Epithelial cell of prostate (primary cell): ENCODE measurements around the gene BTBD9.

Experiments
- DNase-seq: peaks from one replicate; pipeline ENCODE4 v3.0.0-alpha.2; 2011; ENCODE audit warnings: low read depth, low spot score
- H3K27ac ChIP-seq: fragments of 450-650 bp; 2 replicates; pipeline ENCODE4 v1.5.1; 2017; ENCODE audit warnings: mild to moderate bottlenecking

BTBD9 gene

DNA sequence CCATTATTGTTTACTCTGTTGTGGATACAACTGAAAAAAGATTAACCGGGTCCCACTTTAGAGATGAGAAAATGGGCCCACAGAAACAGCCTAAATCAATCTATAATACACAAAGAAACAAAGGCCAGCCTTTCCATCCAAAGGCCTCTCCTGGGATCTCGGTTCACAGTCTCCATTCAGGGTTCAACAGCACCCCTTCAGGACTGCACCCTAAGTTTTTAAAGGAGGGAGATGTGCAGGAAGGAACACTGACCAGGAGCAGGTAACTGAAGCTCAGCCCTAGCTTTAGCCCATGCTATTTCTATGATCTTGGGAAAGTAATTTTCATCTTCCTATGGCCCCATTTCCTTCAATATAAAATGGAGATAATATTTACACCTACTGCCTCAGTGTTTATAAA, 147.7 kb downstream of the BTBD9 start:
- no peak for DNase-seq
- no peak overlapping the region for H3K27ac ChIP-seq

DNA sequence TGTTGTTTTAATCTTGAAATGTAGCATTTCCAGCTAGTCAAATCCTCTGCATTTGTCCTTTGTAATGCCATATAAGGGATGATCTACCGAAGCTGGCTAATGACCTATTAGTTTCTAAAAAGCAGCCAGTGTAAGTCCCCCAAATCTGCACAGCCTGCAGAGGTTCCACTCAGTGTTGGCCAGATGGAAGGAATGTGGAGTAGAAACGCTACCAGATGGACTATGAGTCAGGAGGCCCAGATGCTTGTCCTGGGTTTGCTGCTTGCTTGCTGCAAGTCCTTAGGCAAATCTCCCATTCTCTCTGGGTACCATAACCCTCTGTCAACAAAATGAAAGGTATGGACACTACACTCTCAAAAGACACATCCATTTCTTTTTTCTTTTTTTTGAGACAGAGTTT, 149.8 kb downstream of the BTBD9 start:
- H3K27ac ChIP-seq, result no peak overlapping the region
- DNase-seq, result no peak

DNA sequence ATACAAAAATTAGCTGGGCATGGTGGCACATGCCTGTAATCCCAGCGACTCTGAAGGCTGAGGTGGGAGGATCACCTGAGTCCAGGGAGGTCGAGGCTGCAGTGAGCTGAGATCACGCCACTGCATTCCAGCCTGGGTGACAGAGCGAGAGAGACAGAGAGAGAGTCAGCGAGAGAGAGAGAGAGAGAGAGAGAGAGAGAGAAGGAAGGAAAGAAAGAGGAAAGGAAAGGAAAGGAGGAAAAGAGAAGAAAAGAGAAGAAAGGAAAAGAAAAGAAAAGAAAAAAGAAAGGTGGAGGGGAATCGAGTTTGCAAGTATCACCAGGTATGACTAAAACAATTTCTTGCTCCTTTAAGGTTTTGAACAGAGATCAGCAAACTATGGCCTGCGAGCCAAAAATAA, 152.3 kb downstream of the BTBD9 start:
- DNase-seq, result no peak
- H3K27ac ChIP-seq, result no peak overlapping the region

DNA sequence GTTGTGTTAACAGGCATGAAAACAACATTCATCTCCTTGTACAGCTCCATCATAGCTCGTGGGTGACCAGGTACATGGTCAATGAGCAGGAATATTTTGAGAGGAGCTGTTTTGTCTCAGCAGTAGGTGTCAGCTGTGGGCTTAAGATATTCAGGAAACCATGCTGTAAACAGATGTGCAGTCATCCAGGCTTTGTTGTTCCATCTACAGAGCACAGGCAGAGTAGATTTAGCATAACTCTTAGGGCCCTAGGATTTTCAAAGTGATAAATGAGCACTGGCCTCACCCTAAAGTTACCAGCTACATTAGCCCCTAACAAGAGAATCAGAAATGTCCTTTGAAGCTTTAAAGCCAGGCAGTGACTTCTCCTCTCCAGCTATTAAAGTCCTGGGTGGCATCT, 154.2 kb downstream of the BTBD9 start:
- DNase-seq, result no peak
- H3K27ac ChIP-seq, result no peak overlapping the region

DNA sequence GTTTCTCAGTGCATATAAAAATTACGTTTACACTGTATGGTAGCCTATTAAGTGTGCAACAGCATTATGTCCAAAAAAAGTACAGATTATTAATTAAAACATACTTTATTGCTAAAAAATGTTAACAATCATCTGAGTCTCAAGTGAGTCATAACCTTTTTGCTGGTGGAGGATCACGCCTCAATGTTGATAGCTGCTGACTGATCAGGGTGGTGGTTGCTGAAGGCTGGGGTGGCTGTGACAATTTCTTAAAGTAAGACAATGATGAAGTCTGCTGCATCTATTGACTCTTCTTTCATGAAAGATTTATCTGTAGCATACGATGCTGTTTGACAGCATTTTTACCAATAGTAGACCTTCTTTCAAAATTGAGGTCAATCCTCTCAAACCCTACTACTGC, 155.1 kb downstream of the BTBD9 start:
- H3K27ac ChIP-seq, result no peak overlapping the region
- no peak for DNase-seq

DNA sequence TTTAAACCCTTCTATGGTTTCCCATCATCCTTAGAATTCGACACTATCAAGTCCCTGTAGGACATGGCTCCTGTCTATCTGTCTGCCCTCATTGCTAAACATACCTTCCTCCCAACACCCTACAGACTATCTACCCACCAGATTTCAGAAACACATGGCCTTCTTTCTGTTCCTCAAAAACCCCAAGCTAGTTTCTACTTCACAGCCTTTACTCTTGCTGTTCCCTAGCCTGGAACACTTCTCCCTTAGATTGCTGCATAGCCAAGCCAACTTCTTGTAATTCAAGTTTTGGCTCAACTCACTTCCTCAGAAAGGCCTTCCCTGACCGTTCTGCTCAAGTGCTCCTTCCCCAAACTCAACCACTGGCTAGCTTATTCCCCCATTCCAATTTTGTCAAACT, 156.2 kb downstream of the BTBD9 start:
- no peak for DNase-seq
- no peak overlapping the region for H3K27ac ChIP-seq

DNA sequence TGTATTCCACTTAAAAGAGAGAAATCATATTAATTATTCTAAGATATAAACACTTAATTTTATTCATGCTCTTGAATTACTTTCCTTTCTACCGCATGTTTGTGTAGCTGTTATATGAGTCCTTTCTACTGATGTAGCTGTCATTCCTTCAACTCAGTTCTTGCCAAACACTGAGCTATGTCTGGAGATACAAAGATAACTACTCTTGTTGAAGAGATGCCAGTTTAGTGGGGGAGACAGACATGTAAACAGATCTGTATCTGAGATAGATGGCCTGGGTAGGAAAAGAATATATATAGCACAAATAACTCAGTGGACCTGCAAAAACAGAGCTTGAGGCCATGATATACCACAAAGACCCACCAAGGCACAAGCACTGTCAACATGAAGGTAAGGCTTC, 157.3 kb downstream of the BTBD9 start:
- no peak overlapping the region for H3K27ac ChIP-seq
- no peak for DNase-seq

DNA sequence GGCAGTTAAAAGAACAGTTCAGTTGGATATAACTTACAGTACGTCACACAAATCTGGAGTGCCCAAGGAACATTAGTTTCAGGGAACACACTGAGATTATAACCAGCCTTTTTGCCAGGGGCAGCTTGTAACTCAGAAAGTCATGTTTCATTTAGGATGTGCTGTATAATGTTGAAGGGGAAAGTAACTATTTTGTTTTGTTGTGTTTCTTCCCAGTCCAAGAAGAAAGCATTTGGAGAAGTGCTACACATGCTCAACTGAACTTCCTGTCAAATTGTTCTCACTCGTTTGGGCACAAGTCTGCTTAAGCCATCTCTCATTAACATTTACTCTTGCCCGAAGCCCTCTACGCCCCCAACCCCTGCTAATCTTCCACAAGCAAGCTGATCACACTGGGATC, 157.9 kb downstream of the BTBD9 start:
- no peak overlapping the region for H3K27ac ChIP-seq
- DNase-seq, result no peak

DNA sequence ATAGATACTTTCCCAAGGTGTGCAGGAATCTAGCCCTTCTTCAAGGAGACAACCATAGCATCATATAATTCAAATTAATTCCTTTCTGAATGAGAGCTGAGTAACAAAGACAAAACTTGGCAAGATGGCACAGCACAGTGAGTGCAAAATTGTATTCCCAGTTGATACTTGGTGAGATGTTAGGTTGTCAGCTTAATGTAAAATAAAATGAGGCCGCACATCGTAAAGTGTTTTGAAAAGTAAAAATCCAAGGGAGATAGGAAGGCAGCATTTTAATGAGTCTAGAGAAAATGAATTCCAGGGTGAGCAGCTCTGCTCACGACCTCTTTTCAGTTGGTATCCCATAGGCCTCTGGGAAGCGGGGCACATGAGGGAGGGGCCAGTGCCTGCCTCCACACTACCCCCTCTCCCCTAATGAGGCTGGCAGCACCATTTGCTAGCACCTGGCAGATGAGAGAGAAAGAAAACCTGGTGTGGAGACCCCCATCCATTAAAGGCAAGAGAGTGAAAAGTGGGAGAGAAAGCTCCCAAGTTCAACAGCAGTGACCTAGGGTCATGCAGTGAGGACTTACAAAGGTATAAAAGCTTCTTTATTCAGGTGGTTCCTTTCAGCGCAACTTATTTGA, 158.4 kb downstream of the BTBD9 start:
- no peak for DNase-seq

DNA sequence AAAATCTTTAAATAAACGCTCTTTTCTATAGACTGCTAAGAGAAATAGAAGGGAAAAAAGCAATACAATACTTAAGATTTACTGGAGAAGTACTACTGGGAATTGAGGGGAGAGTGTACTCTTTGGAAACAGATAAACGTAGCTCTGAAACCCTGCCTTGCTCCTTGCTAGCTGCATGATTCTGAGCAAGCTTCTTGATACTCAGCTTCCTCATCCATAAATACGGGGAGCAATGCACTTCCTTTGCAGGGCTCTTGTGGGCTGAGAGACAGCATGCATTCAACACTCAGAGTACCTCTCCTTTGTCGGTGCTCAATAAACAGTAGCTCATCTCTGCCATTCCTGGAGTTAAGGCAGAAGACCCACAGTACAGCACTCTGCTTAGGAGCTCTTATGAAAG, 159.7 kb downstream of the BTBD9 start:
- DNase-seq, result no peak
- no peak overlapping the region for H3K27ac ChIP-seq

More for the DNA sequence above, 158.4 kb downstream of the BTBD9 start:
- no peak overlapping the region for H3K27ac ChIP-seq

DNA sequence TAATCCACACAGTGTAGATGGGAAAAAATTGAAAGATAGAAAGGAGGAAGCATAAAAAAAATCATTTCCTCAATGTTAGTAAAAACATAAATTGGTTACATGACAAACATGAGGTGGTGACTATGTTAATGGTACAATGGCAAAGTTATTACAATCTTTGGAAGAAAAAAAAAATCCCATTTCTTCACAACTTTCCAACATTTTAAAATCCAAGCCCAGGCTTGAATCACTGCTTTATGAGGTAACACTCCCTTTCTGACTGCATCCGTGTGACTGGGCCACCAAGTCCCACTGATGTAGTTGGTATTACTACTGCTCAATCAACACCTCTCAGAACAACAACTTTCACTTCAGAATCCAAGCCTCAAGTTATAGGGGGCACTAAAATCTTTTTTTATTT, 160.4 kb downstream of the BTBD9 start:
- no peak for DNase-seq
- H3K27ac ChIP-seq, result no peak overlapping the region

DNA sequence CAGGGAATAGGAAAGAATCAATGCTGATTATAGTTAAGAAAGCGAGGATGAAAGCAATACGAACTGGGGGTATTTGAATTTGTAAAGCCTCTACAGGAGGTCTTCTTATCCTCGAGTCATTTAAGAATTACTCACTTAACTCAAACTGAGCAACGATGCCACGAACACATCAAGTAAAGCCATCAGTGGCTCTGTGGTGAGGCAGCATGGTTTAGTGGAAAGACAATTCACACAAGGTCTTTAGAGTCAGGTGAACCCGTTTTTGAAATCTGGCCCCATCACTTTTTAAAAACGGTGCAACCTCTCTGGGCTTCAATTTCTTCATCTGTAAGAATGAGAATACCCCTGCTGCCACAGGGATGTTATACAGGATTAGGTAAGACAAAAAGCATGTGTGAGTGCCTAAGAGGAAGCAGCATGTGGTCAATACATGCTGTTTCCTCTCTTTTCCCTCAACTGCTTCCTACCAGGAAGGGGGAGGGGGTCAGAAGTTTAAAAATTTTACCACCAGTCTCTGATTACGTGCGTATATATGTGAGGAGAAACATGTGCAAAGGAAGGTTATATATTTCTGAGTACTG, 162.0 kb downstream of the BTBD9 start:
- no peak for DNase-seq
- H3K27ac ChIP-seq, result no peak overlapping the region

DNA sequence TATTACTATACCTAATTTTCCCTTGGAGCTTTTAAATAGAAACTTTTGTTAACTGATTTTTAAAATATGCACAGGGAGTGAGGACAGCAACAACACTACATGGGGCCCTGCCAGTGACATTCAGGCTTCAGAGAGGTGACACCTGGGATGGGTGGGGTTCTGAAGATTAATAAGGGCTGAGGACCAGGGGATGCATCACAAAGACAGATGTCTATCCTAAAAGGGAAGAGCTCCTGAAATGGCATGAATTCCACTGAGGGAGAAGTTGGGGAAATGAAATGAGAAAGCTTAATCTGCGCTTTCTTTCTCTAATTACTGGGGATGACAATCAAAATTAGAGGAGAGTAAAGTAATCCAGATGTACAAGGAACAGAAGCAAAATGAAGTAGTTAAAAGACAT, 162.8 kb downstream of the BTBD9 start:
- H3K27ac ChIP-seq, result no peak overlapping the region
- no peak for DNase-seq

DNA sequence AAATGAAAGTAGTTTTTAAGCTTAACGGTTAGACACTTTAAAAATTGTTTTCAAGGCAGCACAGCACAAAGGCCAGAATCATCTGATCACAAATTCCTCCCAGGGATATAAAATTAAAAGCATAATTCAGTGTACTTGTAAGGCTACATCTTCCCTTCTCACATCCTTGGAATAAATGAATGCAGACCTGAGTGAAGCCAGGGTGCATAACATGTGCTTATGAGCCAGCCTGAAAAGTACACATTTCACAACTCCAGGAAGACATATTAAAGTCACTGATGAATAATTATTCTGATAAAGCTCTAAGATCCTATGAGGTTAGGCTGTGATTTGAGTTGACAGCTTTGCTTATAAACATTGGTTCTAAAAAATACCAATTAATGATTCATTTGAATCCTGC, 163.6 kb downstream of the BTBD9 start:
- no peak for DNase-seq
- no peak overlapping the region for H3K27ac ChIP-seq

DNA sequence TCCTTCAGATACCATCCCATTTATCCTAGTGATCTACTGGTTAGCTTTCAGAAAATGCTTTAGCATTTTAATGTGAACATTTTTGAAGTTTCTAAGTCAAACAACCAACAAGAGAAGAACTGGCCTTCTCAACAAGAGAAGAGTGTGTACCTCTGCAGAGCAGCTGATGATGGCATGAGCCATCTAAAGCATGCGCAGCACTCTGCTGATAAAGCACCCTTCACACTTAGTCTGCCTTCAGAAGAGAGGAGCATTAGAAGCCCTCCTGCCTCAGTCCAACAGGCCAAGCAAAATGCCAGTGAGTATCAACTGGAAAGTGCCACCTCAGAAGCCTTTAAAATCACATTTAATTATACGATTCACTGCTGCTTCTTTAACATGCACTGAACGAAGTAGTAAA, 169.2 kb downstream of the BTBD9 start:
- DNase-seq, result no peak
- H3K27ac ChIP-seq, result no peak overlapping the region

DNA sequence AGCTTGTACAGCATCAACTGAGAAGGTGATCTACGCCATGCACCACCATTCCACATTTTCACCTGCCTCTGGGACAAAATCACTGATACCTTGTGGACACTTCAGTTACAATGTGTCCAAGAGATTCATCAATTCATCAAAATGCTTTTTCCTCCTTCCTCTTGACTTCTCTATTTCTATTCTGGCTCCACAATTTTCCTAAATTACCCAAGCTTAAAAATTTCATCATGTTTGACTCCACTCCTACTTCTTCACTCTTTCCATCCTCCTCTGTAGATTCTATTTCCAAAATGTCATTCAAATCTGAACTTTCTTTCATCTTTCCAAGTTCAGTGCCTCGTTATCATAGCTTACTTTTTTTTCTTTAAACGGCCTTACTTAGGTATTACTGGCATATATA, 172.2 kb downstream of the BTBD9 start:
- H3K27ac ChIP-seq, result no peak overlapping the region
- DNase-seq, result no peak

DNA sequence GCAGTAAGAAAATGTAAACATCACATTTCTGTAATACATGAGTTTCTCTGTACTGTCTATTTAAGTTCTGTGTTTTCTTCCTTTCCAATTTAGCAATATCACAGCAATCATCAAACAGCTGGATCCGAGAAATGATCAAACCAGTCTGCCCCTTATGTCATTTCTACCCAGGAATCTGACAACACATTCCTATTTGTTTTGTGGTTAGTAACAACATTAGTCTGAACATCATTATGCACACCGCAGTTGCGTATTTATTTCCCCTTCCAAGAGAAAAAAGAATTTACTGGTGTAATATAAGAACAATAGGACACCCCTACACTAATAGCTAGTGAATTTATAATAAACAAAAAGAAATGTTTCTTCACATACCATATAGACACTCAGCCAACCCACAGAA, 179.5 kb downstream of the BTBD9 start:
- H3K27ac ChIP-seq, result no peak overlapping the region
- DNase-seq, result no peak

DNA sequence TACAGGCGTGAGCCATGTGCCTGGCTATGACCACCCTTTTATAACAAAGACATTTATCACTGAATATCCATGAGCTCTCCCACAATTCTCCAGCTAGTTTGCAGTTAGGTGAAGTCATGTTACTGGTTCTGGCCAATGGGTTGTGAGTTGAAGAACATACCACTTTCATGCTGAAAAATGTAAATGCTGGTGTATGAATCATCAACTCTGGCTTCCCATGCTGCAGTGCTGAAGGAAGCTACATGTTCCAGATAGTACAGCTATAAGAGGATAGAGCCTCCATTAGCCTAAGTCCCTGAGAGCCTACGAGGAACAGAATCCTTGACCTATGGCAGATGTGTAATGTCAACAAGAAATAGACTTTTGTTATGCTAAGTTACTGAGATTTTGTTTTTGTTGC, 180.4 kb downstream of the BTBD9 start:
- no peak for DNase-seq
- no peak overlapping the region for H3K27ac ChIP-seq

DNA sequence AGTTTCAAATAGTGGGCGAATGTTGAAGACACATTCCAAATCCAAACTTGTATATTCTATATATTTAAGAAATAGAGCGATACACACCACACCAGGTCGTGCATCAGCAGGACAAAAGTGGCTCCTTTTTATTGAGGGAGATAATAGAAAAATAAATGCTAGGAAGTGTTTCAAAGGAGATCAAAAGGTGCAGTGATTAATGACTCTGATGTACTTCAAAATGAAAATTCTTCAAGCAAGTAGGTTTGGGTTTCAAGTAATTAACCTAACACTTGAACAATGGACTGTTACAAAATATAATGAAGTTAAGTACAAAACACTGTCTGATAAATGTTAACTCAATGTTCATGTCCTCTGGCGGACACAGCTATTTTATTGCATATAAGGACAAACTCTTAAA, 185.9 kb downstream of the BTBD9 start:
- no peak for DNase-seq

DNA sequence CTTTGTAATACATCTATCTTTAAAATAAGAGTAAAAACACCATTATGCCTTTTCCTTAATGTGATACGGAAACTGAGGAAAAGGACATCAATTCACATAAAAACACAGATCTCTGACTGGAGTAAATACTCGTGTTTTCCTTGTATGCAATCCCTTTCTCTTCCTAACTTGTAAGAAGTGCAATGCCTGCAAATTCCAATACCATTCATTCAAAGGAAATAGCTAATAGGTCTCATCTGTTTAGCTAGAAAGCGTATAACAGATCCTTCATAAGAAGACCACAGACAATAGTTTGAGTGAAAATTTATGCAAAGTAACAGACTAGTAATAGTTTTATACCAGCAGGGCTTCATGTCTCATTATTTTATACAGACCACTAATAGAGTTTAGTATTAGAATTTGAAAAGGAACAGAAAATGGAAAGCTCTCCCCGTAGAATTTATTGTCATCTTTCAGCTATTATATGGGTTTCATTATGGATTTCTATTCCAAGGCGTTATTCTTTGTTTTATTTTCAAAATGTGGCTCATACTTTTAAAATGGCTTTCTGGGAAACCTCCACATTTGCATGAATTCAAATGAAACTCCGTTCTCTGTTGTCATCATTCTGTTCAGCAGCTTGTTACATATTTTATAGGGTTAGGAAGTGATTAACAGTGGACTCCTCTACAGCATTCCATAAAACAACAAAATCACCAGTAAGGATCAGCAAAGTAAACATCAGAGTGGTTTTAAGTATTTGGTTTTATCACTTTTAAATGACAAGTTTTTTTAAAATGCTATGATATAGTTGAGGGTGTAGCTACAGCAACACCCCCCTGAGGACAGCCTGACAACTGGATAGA, 186.7 kb downstream of the BTBD9 start:
- H3K27ac ChIP-seq, result no peak overlapping the region
- no peak for DNase-seq

More for the DNA sequence above, 185.9 kb downstream of the BTBD9 start:
- H3K27ac ChIP-seq, result no peak overlapping the region

DNA sequence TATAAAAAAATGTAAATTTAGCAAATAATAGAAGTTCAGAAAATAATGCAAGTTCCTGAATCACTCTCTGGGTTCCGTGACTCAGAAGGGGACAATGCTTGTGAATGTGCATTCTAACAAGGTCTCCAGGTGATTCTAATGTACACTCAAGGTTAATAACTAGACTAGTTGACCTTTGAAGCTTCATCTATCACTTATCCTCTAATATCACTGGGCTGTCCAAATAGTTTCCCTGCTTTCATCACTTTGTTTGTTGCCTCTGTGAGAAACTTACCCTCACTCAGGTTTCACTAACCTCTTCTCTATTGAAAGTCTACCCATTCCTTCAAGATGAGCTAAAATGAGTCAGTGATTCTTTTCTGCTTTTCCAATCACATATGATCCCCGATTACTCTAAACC, 189.0 kb downstream of the BTBD9 start:
- no peak overlapping the region for H3K27ac ChIP-seq
- no peak for DNase-seq

DNA sequence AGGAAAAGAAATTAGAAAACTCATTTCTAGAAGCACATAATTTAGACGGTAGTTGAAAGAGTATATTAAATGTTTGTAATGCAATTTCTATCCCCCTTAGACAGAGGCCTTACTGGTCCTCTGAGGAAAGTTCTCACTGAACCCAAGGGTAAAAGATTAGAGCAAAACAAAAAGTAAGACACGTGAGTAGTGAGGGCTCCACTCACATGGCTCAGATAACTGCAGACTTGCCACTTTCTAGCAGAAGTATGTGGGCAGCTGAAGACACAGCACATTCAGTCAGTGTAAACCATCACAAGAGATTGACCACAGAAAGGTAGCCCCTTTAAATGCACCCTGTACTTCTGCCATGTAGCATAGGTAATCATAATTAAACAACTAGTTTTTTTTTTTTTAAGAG, 193.8 kb downstream of the BTBD9 start:
- no peak for DNase-seq
- H3K27ac ChIP-seq, result no peak overlapping the region
